ENCODE measurements around the gene ALG9.

ALG9 gene

GRCh38 chr11:111762526-111762925 is 108.9 kb downstream of the ALG9 start:
- DNase-seq, result no peak

GRCh38 chr11:111761036-111761435 is 110.3 kb downstream of the ALG9 start:
- DNase-seq, result peak; percentile 58

DNA sequence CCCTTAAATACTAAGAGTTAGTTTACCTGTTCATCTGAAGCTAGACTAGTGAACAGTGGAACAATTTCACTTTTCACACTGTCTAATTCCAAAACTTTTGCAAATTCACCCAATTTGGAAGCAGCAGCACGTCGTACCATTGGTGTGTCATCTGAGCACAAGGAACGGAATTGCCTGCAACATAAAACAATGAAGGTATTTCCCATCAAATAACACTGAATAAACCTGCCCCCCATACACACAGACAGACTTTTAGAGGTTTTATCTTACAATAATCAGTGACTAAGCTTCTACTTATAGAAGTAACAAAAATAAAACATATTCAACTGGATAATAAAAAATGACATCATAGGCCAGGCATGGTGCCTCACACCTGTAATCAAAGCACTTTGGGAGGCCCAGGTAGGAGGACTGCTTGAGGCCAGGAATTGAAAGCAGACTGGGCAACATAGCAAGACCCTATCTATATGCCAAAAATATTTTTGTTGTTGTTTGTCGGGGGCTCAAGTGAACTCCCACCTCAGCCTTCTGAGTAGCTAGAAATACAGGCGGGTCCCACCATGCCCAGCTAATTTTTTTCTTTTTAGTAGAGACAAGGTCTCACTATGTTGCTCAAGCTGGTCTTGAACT is 111.5 kb downstream of the ALG9 start:
- DNase-seq, result no peak

DNA sequence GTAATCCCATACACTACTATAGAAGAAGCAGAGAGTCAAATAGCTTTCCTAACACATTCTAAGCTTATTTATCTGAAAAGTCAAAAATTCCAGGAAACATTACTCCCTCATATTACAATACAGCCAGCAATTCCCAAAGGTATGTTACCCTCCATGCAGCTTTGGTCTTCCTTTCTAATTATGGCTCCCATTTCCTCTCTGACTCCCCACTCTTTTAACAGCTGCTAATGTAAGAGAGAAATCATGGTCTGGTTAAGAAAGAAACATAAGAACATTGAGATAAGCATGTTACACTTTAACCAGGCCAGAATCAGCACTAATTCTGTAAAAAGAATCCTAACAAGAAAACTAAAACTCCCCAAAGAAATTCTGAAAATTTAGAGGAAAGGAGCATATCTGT is 112.0 kb downstream of the ALG9 start:
- DNase-seq, result no peak

DNA sequence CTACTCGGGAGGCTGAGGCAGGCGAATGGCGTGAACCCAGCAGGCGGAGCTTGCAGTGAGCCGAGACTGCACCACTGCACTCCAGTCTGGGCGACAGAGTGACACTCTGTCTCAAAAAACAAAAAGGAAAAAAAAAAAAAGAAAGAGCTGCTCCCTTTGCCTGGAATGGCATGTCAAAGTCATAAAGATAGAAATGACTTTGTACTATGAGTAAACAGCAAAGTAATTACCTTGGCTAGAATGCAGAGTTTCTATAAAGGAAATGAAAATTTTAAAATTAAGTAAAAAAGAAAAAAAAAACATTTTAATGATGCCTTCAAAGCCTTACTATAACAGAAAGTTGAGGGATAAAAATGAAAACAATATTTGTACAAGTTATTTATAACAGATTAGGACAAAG is 115.3 kb downstream of the ALG9 start:
- no peak for DNase-seq

GRCh38 chr11:111749646-111750045 is 121.7 kb downstream of the ALG9 start:
- DNase-seq, result no peak

DNA sequence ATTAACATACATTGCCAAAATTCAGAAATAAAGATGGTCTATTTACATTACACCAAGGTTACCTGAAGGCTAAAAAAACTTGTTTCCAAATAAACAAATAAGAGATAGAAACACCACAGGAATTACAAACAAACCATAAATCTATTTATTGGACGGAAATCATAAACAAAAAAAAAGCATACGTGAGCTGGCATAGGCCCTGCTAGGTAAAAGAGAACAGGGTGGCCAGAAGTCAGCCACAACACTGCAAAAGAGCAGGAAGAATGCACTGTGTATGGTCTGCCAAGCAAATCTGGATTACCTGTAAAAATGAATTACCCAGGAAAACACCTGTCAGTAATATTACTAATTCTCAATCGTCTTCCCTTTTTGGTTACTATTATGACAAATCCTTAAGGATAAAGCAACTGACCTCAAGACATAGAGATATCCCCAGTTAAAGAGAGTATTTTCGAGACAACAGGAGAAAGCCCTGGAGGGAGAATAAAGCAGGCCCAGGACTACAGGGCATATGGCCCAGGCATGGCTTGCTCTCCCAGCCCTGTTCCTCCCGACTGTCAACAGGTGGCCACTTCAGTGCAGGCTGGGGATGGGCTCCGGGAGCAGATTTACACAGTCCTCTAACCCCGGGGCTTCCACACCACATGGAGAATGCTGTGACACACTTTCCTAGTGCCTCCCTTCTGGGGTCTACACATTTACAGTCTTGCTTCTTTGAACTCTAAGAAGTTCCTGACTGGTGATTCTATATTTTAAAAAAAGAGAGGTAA is 123.2 kb downstream of the ALG9 start:
- no peak for DNase-seq

GRCh38 chr11:111745719-111746504 is 125.5 kb downstream of the ALG9 start:
- DNase-seq, result no peak

- no peak for DNase-seq
These were observed 127.7 kb downstream of the ALG9 start for GRCh38 chr11:111743700-111744099.

DNA sequence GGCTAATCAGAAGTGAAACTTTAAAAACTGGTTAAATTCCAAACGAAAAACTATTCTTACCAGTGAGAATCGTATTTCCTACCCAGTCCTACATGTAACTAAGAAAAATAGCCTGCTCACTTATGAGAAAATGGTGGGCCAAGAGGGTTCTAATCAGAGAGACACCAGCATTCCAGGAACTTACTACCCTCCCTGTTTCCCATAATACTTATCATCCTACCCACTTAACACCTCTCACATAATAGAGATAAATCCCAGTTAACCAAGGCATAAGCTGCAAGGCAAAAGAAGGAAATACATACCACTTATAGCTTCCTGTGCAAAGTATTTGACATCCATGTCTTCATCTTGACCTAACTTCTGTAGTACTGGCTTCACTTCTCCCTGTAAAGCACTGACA is 129.6 kb downstream of the ALG9 start:
- no peak for DNase-seq

GRCh38 chr11:111739299-111739698 is 132.1 kb downstream of the ALG9 start:
- no peak for DNase-seq

DNA sequence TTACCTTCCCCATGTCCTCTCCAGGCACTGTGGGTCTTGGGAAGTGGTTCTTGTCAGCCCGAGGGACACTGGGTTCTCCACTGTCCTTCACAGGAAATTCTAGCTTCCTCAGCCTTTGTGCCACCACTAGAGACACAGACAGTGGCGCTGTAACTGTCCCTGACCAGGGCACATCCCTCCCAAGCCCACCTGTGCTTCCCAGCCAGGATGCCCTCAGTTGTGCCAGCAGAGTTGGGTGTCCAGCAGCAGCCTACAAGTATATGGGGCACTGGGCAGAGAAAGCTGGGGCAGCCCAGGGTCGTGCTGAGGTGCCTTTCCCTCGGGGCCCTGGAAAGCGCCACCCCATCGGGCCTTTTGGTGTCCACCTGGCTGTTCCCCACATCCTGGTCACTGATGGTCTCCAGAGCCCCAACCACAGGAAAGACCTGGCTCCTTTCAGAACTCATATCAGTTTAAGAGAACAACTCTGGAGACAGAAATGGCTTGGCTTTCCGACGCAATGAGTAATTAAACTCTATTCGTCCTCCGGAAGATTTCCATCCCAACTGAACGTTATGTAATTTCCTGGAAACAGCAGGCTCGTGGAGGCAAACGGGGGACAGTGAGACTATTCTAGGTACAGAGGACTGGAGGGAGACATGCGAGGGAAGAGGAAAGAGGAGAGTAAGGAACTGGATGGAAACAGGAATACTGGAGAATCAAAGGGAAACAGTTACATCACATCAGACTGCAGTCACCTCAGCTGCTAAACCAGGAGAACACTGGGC is 133.8 kb downstream of the ALG9 start:
- DNase-seq, result no peak

GRCh38 chr11:111736621-111737443 is 134.5 kb downstream of the ALG9 start:
- no peak for DNase-seq
